Neutrophil (primary cell): ENCODE results near the gene LAMA5.

Source experiments
- H3K27ac ChIP-seq: fragments of 200-600 bp; sonication (generic); 2 replicates; pipeline ENCODE4 v1.5.1; 2016; ENCODE audit warnings: mild to moderate bottlenecking, moderate library complexity
- H3K27me3 ChIP-seq: fragments of 200-600 bp; sonication (generic); 2 replicates; pipeline ENCODE4 v1.6.0; 2016; ENCODE audit warnings: mild to moderate bottlenecking
- H3K36me3 ChIP-seq: fragments of 200-600 bp; sonication (generic); 2 replicates; pipeline ENCODE4 v1.5.1; 2017
- H3K4me1 ChIP-seq, 2 experiments: fragments of 200-600 bp in 1 of 2; sonication (generic) in 1 of 2; 1 replicate in 1 of 2; 2 replicates in 1 of 2; pipeline versions ENCODE4 v1.5.1 to v1.6.1; 2013 to 2016; ENCODE audit warnings: low read depth in 1 of 2, low read length in 1 of 2, mild to moderate bottlenecking in 1 of 2, moderate library complexity in 1 of 2; ENCODE audit not compliant: control insufficient read depth in 1 of 2, insufficient read depth in 1 of 2
- H3K4me3 ChIP-seq, 2 experiments: fragments of 200-600 bp in 1 of 2; sonication (generic) in 1 of 2; 1 replicate in 1 of 2; 2 replicates in 1 of 2; pipeline ENCODE4 v1.5.1; 2013 to 2016; ENCODE audit warnings: low read depth in 1 of 2, low read length in 1 of 2, mild to moderate bottlenecking in 1 of 2, moderate library complexity in 1 of 2
- H3K9me3 ChIP-seq: fragments of 200-600 bp; sonication (generic); 2 replicates; pipeline ENCODE4 v1.5.1; 2016
- CTCF ChIP-seq: fragments of 200-600 bp; sonication (generic); IDR thresholded peaks from 2 replicates; pipeline ENCODE4 v1.5.1; 2016; ENCODE audit warnings: antibody characterized with exemption

The LAMA5 gene

DNA sequence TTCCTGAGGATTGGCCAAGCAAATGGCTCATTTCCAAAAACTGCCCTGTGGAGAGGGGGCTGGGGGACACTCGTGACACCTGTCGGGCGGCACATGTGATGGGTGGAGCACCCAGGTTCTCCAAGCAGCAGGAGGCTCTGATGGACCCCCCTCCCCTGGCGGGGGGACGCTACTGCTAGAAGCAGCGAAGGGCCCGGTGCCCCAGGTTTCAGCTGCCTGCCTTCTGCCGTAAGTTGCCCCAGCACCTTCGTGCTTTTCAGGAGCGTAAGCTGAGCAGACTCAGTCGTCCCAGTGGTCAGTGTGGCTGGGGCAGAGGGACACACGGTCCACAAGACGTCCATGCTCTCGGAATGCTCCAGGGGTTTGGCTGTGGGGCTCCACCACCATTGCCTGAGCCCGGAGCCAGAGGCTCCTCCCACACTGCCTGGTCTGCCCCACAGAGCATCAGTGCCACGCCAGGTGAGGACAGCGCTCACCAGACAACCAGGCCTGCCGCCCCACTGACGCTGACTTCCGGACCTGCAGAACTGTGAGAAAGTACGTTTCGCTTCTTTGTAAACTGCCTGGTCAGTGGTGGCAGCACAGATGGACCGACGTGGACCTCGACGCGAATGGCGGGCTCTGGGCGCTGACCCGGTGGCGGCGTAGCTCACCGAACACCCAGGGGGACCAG lies 68.4 kb downstream of the LAMA5 start:
- TF ChIP-seq CTCF = no peak
- H3K27me3 ChIP-seq = no peaks in the 10 kb centered on the region
- H3K36me3 ChIP-seq = peaks cover 69% of the 10 kb centered on the region
- peak overlapping the region; percentile 15 for H3K27ac ChIP-seq
- H3K4me1 ChIP-seq = peaks cover 10 to 18% of the 10 kb centered on the region in 2 experiments
- H3K4me3 ChIP-seq = no peak overlapping the region
- no peaks in the 10 kb centered on the region for H3K9me3 ChIP-seq

DNA sequence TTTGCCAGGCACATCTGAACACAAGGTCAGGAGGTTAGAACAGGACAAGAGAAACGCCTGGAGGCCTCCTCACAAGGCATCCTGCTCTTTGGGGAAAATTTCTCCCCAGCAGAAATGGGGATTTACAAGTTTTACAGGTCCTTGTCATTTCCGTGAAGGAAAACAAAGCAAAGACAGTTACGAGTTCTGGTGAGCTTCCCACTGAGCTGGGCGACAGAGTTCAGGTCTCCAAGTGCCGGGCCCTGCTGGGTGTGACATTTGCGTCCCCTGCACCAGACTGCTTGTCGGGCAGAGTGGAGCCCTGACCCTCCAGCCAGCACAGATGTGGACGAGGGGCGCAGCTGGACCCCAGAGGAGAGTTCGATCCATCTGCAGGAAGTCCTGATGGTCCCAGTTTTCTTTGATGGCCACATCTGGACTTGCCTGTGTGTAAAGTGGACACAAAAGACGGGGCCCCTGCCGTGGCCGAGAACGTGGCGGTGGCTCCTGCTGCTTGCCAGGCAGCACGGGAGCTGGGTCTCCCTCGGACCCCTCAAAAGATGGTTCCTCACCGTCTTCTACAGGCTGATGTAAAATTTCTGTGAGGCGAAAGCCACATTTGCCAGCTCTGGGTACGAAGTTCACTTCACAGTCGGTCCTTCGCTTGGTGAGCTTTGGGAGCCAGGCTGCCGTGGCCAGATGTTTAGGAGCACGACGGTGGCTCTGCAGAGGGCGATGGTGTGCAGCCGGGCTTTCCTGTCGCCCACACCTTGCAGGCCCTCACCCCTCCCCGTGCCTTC lies 69.5 kb downstream of the LAMA5 start:
- Histone ChIP-seq H3K4me1 (peaks cover 5 to 12% of the 10 kb centered on the region in 2 experiments), H3K36me3 (peaks cover 79% of the 10 kb centered on the region), H3K27ac (peak overlapping the region; percentile 18), H3K9me3 (no peaks in the 10 kb centered on the region), H3K27me3 (no peaks in the 10 kb centered on the region), H3K4me3 (no peak overlapping the region)
- TF ChIP-seq CTCF = no peak

DNA sequence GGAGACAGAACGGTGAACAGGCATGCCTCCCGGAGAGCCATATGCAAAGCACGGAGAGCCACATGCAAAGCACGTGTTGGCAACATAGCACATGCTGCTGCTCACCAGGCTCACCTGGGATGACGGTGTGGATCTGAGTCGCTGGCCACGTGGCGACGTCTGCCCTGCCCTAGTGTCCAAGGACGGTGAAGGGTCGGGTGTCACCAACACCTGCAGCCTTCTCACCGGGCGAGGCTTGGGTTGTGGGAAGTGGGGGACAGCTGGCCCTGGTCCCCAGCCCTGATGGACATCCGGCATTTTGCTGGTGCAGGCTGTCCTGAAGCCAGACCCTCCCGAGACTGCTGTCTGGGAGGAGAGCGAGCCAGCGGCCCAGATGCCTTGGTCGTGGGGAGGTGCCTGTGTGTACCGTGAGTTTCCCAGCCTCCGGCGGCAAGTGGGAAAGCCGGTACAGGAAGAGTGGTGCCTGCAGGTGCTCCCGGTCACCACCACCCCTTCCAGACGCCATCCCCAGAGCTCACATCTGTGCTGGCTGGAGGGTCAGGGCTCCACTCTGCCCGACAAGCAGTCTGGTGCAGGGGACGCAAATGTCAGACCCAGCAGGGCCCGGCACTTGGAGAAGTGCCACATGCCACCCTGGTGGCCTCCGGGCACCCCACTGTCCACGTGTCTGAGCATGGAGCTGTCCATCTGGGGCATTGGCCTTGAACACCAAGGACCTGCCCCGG lies 70.2 kb downstream of the LAMA5 start:
- peaks cover 5% of the 10 kb centered on the region for H3K9me3 ChIP-seq
- TF ChIP-seq CTCF = no peak
- H3K27me3 ChIP-seq = no peaks in the 10 kb centered on the region
- no peak overlapping the region for H3K4me3 ChIP-seq
- H3K4me1 ChIP-seq = peaks cover 3 to 6% of the 10 kb centered on the region in 2 experiments
- H3K36me3 ChIP-seq = peaks cover 87% of the 10 kb centered on the region
- peak overlapping the region; percentile 18 for H3K27ac ChIP-seq

DNA sequence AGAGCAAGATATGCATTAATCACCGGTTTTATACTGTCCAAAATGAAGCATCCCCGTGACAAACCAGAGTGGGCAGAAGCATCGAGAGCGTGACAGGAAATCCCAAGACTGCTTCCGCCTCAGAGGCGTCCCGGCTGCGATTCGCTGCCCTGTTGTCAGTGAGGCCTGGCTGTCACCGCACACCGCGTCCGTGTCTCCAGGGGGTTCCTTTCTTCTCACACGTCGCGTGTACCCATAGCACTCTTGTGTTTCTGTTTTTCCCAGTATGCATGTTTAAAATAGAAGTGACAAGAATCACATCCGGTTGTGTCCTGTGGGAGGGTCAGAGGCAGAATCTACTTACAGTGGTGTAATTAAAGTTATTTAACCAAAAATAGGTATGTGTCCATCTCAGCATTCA lies 72.6 kb downstream of the LAMA5 start:
- no peak for TF ChIP-seq CTCF
- peak overlapping the region; percentile 11 for H3K27ac ChIP-seq
- no peaks in the 10 kb centered on the region for H3K27me3 ChIP-seq
- H3K4me3 ChIP-seq = no peak overlapping the region
- H3K36me3 ChIP-seq = peaks cover 100% of the 10 kb centered on the region
- H3K4me1 ChIP-seq = no peaks in the 10 kb centered on the region
- peaks cover 5% of the 10 kb centered on the region for H3K9me3 ChIP-seq

DNA sequence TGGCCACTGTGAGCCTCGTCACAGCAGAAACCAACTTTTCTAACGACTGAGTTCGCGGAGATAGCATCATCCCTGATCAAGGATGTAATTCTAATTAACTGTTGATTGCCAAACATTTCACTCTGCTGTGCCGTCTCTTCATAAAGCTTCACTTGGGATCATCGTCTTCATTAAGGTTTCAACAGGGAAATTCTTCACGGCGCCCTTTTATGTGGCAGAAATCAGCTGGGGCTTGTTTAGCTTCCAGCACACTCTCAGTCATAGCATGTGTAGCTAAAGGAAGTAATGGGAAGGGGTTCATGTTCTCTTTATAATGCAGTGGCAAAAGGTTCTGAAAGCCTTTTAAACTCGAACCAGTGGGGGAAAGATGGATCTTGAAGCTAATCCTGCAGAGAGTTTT lies 73.2 kb downstream of the LAMA5 start:
- no peaks in the 10 kb centered on the region for H3K4me1 ChIP-seq
- H3K9me3 ChIP-seq = peaks cover 5% of the 10 kb centered on the region
- H3K27ac ChIP-seq = peak overlapping the region; percentile 11
- TF ChIP-seq CTCF = no peak
- H3K36me3 ChIP-seq = peaks cover 100% of the 10 kb centered on the region
- no peak overlapping the region for H3K4me3 ChIP-seq
- H3K27me3 ChIP-seq = no peaks in the 10 kb centered on the region
